Left lung (tissue), 10 donors: ENCODE data around the gene NOTCH3. TPM values are rescaled to one million over a fixed set of nuclear protein-coding genes. Genes with fewer than 3 reads are reported as not detected.

Source experiments
- ATAC-seq: fragments of 200-7000 bp; cut with Tn5 transposase; one replicate; pipeline ENCODE4 v1.9.1; 2020; ENCODE audit warnings: moderate library complexity
- DNase-seq, 4 donors: peaks; one replicate each; pipeline ENCODE4 v3.0.0-alpha.2; 2013 to 2020
- H3K27ac ChIP-seq, 2 donors: fragments of 200-600 bp; sonication (generic) in 1 of 2; one replicate each; pipeline versions ENCODE4 v1.5.0 to v1.8.0; 2020 to 2021
- H3K27me3 ChIP-seq, 2 donors: fragments of 200-600 bp; sonication (generic) in 1 of 2; one replicate each; pipeline versions ENCODE4 v1.5.0 to v1.8.0; 2020 to 2021
- H3K36me3 ChIP-seq, 2 donors: fragments of 200-600 bp; sonication (generic) in 1 of 2; one replicate each; pipeline versions ENCODE4 v1.5.0 to v1.8.0; 2020 to 2021
- H3K4me1 ChIP-seq, 2 donors: fragments of 200-600 bp; one replicate each; pipeline ENCODE4 v1.8.0; 2021
- H3K4me3 ChIP-seq, 2 donors: fragments of 200-600 bp; sonication (generic) in 1 of 2; one replicate each; pipeline versions ENCODE4 v1.5.0 to v1.8.0; 2020 to 2021; ENCODE audit warnings: mild to moderate bottlenecking in 1 of 2
- H3K9me3 ChIP-seq, 2 donors: fragments of 200-600 bp; sonication (generic) in 1 of 2; one replicate each; pipeline versions ENCODE4 v1.5.0 to v1.8.0; 2020 to 2021
- CTCF ChIP-seq, 2 donors: fragments of 200-600 bp; sonication (generic) in 1 of 2; IDR thresholded peaks; one replicate each; pipeline versions ENCODE4 v1.5.0 to v1.8.0; 2021; ENCODE audit warnings: antibody characterized with exemption in 2 of 2
- intact Hi-C, 2 donors: fragments of 100-400 bp; cut with DNase I; formaldehyde crosslinking; loops; one replicate each; pipeline versions ENCODE4 v1.11.2 to v1.14.2; 2022
- polyA plus RNA-seq, 6 donors: library from polyadenylated mRNA; unstranded; fragments of 120-200 nt; gene quantifications; one replicate each; pipeline ENCODE4 v1.2.1, GENCODE V29; 2013; ENCODE audit not compliant: insufficient read length in 6 of 6
- total RNA-seq, 2 donors: library from RNA; stranded (reverse); fragmentation: NEBNext Ultra II Directional; extraction: Animal tissue kit (Norgen Biotek cat#: 25700); gene quantifications; one replicate each; pipeline ENCODE4 v1.2.1, GENCODE V29; 2021
- donor health status: DM: no; HTN: yes; CAD: no.
- donor health status: DM: no; HTN: no; CAD: no.

NOTCH3 gene
- total and polyA plus RNA-seq, 8 donors = 73.2 to 130 (median 107) TPM

GRCh38 chr19:15155296-15155695 lies 45.5 kb downstream of the NOTCH3 start:
- DNase-seq (no peak), ATAC-seq (no peak)
- H3K27ac ChIP-seq = no peak overlapping the region
- no peak overlapping the region for H3K4me3 ChIP-seq
- H3K4me1 ChIP-seq = no peaks in the 10 kb centered on the region
- H3K36me3 ChIP-seq = no peaks in the 10 kb centered on the region
- intact Hi-C loops = no loop called here
- TF ChIP-seq CTCF (IDR thresholded peaks at IDR 0.05) = no peak
- H3K27me3 ChIP-seq = no peaks in the 10 kb centered on the region
- peaks cover 0 to 11% of the 10 kb centered on the region in 2 donors for H3K9me3 ChIP-seq

- peak; percentile 28 to 67 for TF ChIP-seq CTCF (IDR thresholded peaks at IDR 0.05)
- Histone ChIP-seq H3K27me3 (no peaks in the 10 kb centered on the region), H3K36me3 (no peaks in the 10 kb centered on the region), H3K4me3 (no peak overlapping the region), H3K9me3 (peaks cover 0 to 5% of the 10 kb centered on the region in 2 donors), H3K27ac (no peak overlapping the region), H3K4me1 (no peaks in the 10 kb centered on the region)
- ATAC-seq (peak; percentile 64), DNase-seq (no peak)
- intact Hi-C loops = loop anchor here in 1 of 2 donors (5.0 kb wide), 1 partner anchor 52 kb away; no protein-coding TSS in a partner anchor
Measured at GRCh38 chr19:15154002-15154612, 46.7 kb downstream of the NOTCH3 start.

GRCh38 chr19:15149737-15150136 lies 51.1 kb downstream of the NOTCH3 start:
- TF ChIP-seq CTCF (IDR thresholded peaks at IDR 0.05) = no peak
- Histone ChIP-seq H3K4me1 (no peaks in the 10 kb centered on the region), H3K27me3 (no peaks in the 10 kb centered on the region), H3K9me3 (peaks cover 0 to 3% of the 10 kb centered on the region in 2 donors), H3K27ac (no peak overlapping the region), H3K36me3 (no peaks in the 10 kb centered on the region), H3K4me3 (no peak overlapping the region)
- DNase-seq = no peak
- intact Hi-C loops = loop anchor here in 1 of 2 donors (5.0 kb wide), 1 partner anchor 47 kb away; no protein-coding TSS in a partner anchor
- ATAC-seq = no peak

GRCh38 chr19:15147090-15147489 lies 53.7 kb downstream of the NOTCH3 start:
- intact Hi-C loops = no loop called here

More at GRCh38 chr19:15147090-15147489, 53.7 kb downstream of the NOTCH3 start:
- Histone ChIP-seq H3K4me3 (no peak overlapping the region), H3K27me3 (no peaks in the 10 kb centered on the region), H3K27ac (no peak overlapping the region), H3K4me1 (no peaks in the 10 kb centered on the region), H3K36me3 (no peaks in the 10 kb centered on the region), H3K9me3 (no peaks in the 10 kb centered on the region)
- DNase-seq = no peak
- TF ChIP-seq CTCF (IDR thresholded peaks at IDR 0.05) = no peak
- ATAC-seq = no peak
